Measurements from ENCODE around the gene CBX2.

- TF ChIP-seq POLR2AphosphoS5 (IDR thresholded peaks at IDR 0.05) (no peak), EP300 (IDR thresholded peaks at IDR 0.05) (no peak), CTCF (IDR thresholded peaks at IDR 0.05) (peak in 3 of 4 experiments; percentile 17 to 56 (median 37)), POLR2A (IDR thresholded peaks at IDR 0.05) (no peak)
Observed at GRCh38 chr17:79811011-79811867, 33.3 kb downstream of the CBX2 start.
